ENCODE measurements around the gene PTPN21.
"Not testable (repeated sequence)": the region's sequence is repeated elsewhere in the genome, so short reads cannot be mapped to it uniquely, and the experiment has no call there.

The PTPN21 gene

GRCh38 chr14:88551094-88551870, 3.5 kb downstream of the PTPN21 start:
- DNase-seq, result no peak

- no peak for DNase-seq
These were observed 4.7 kb downstream of the PTPN21 start for GRCh38 chr14:88550078-88550477.

DNA sequence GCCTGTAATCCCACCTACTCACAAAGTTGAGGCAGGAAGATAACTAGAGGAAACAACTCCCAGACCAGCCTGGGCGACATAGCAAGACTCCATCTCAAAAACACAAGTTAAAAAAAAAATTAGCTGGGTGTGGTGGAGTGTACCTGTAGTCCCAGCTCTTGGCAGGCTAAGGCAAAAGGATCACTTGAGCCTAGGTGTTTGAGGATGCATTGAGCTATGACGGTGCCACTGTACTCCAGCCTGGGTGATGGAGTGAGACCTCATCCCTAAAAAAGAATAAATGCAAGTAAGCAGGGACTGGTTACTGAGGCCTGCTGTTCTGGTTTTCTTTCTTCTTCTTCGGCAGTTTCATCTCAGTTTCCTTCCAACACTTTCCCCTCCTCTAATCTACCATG, 7.4 kb downstream of the PTPN21 start:
- no peak for DNase-seq

DNA sequence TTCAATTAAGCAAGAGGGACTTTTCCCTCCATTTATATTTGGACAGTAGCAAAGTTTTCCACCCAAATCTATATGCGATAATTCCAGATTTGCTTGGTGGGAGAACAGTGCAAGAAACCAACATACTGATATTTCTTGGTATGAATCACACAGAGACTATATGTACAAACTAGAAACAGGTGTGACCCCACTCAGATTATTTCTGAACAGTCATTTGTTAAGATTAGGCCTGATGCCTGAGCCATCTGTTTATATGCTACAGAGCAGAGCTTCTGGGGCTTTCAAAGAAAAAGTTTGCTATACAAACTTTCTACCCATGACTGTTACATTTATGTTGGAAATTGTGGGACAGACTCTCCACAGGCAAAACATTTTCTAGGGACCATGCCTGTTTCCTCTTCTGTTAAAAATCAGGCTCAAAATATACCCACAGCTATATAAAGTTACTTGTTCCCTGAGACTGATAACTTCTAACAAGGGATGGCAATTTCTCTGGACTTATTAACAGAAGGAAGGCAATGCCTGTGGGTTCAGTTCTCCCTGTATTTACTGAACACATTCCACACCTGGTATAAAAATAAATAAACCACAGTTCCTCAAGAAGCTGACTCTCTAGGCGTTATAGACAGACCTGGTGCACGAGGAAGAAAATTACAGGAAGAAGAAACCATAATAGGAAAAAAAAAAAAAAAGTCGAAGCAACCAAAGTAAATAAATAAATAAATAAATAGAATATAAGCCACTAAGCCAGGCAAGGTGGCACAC, 8.0 kb downstream of the PTPN21 start:
- DNase-seq, result no peak

GRCh38 chr14:88545256-88545655, 9.6 kb downstream of the PTPN21 start:
- no peak for DNase-seq

GRCh38 chr14:88542857-88543795, 11.7 kb downstream of the PTPN21 start:
- no peak for DNase-seq

- DNase-seq, result no peak
These were observed 13.5 kb downstream of the PTPN21 start for GRCh38 chr14:88541324-88541723.

DNA sequence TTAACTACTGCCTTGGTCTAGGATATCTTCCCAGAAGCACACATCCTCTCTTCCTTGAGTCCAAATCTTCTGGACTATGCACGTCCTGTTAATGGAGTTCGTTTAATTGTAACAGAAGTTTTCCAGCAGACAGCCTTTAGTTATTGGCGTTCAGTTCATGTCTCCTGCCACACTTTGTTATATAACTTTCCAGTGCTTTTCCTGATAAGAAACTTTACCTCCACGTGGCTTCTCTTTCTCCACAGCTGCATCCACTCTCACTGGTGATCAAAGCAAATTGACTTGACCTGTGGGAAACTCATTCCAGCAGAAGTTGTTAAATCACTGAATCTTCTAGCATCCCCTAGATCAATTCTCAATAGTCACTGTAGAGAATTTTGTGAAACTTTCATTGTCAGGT, 19.0 kb downstream of the PTPN21 start:
- DNase-seq, result no peak

GRCh38 chr14:88535149-88535548, 19.7 kb downstream of the PTPN21 start:
- DNase-seq, result no peak

GRCh38 chr14:88533064-88533602, 21.7 kb downstream of the PTPN21 start:
- DNase-seq, result no peak

- not testable (repeated sequence) for DNase-seq
These were observed 24.9 kb downstream of the PTPN21 start for GRCh38 chr14:88529889-88530288.

- DNase-seq, result no peak
These were observed 32.4 kb downstream of the PTPN21 start for GRCh38 chr14:88522393-88522792.

GRCh38 chr14:88521818-88522217, 33.0 kb downstream of the PTPN21 start:
- DNase-seq, result no peak

DNA sequence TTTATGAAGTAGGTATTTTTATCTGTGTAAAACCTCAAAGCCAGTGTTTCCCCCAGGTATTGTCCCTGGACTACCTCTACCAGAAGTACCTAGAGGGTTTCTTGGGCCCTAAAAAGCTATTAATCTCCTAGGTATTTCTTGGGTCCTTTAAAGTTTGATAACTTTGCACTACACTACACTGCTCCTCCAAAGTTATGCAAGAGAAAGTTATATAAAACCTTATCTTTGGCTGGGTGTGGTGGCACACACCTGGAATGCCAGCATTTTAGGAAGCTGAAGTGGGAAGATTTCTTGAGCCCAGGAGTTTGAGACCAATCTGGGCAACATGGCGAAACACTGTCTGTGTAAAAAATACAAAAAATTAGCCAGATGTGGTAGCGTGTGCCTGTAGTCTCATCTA, 34.9 kb downstream of the PTPN21 start:
- no peak for DNase-seq

DNA sequence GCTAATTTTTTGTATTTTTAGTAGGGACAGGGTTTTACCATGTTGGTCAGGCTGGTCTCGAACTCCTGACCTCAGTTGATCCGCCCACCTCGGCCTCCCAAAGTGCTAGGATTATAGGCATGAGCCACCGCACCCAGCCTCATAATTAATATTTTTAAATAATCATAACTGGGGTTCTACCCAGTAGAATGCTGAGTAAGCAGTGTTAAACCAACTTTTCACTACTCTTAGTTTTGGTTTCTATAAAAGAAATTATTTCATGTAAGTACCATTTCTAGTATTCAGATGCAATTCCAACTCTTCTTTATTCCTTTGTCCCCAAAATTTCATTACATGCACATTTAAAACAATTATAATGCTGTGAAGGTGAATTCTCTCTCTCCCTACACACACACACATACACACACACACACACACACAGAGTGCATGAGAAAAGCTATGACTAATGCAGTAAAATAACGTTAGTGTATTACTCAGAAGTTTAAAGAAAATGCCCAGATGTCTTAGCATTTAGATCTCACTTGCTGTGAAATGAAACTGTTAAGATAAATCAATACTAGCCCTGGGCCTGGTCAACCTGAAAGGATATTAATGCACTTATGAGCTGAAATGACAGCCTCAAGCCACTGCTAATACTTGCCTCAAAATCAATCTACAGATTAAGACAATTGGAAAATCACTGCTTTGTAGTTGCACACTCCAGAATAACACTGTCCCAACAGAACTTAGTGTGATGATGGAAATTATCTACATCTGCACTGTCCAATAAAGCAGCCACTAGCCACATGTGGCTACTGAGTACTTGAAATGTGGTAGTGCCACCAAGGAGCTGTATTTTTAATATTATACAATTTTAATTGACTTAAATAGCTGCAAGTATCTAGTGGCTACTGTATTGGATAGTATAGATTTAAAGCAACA, 36.0 kb downstream of the PTPN21 start:
- DNase-seq, result no peak

GRCh38 chr14:88516861-88517357, 37.9 kb downstream of the PTPN21 start:
- DNase-seq, result no peak

GRCh38 chr14:88515499-88516221, 39.1 kb downstream of the PTPN21 start:
- no peak for DNase-seq

DNA sequence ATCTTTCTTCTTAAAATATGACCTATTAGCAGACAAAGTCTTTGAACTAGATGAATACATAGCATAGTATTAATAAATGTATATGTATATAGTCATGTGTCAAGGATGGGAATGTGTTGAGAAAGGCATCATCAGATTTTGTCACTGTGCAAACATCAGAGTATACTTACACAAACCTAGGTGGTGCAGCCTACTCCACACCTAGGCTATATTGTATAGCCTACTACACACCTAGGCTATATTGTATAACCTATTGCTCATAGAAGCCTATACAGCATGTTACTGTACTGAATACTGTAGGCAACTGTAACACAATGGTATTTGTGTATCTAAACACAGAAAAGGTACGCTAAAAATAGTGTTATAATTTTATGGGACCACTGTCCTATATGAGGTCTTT, 47.6 kb downstream of the PTPN21 start:
- no peak for DNase-seq

- no peak for DNase-seq
These were observed 49.2 kb downstream of the PTPN21 start for GRCh38 chr14:88505621-88506020.

DNA sequence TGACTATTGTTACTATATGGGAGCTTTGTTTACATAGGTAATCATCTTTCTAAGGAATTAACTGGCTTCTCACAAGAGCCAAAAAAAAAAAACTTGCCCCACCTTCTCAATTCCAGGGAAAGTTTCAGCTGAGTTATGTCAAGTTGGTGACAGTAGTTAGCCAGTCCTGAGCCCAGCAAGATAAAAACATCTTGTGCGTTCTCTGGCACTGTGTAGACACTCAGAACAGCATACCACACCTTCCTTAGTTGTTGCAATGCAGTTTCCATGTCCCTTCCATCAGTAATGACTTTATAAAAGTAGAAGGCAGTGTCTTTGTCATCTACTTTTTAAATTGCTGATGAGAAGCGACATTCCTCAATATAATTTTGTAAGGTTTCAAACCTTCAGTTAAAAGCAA, 50.2 kb downstream of the PTPN21 start:
- no peak for DNase-seq
